HepG2 (cell line): ENCODE results near the gene ZFP36L2. TPM values are rescaled to one million over a fixed set of nuclear protein-coding genes. Genes with fewer than 3 reads are reported as not detected.

Experiments
- CBX5 ChIP-seq: sonication (generic); formaldehyde crosslinking; IDR thresholded peaks from 2 replicates; pipeline ENCODE4 v1.4.0; 2020; ENCODE audit warnings: missing genetic modification reagents, borderline replicate concordance
- CCAR2 ChIP-seq: fragments of 200-400 bp; formaldehyde crosslinking; optimal IDR thresholded peaks from 2 replicates; pipeline ENCODE3; 2018; ENCODE audit warnings: low read depth, mild to moderate bottlenecking, low read length, moderate library complexity
- ELF4 ChIP-seq: sonication (generic); formaldehyde crosslinking; IDR thresholded peaks from 2 replicates; pipeline ENCODE4 v1.5.0; 2020; ENCODE audit warnings: missing genetic modification reagents, mild to moderate bottlenecking, moderate library complexity, borderline replicate concordance
- FOXC1 ChIP-seq: sonication (generic); formaldehyde crosslinking; IDR thresholded peaks from 2 replicates; pipeline ENCODE4 v1.8.0; 2022; ENCODE audit warnings: mild to moderate bottlenecking, missing genetic modification reagents, borderline replicate concordance
- GABPA ChIP-seq, 2 experiments: IDR thresholded peaks; 2 replicates each; pipeline ENCODE4 v1.6.1; 2011 to 2016; ENCODE audit warnings: low read depth in 2 of 2, low read length in 1 of 2, missing biosample characterization in 1 of 2, missing genetic modification characterization in 1 of 2
- HMG20B ChIP-seq: conservative IDR thresholded peaks from 2 replicates; pipeline ENCODE4 v1.6.1; 2016; ENCODE audit warnings: missing genetic modification reagents, missing compliant biosample characterization
- HNRNPL ChIP-seq: fragments of 200-400 bp; formaldehyde crosslinking; IDR thresholded peaks from 2 replicates; pipeline ENCODE4 v1.6.1; 2017; ENCODE audit warnings: mild to moderate bottlenecking, low read depth, low read length
- JDP2 ChIP-seq: sonication (generic); formaldehyde crosslinking; IDR thresholded peaks from 2 replicates; pipeline ENCODE4 v1.8.1; 2022; ENCODE audit warnings: missing genetic modification reagents, borderline replicate concordance
- KDM5B ChIP-seq: sonication (generic); formaldehyde crosslinking; IDR thresholded peaks from 2 replicates; pipeline ENCODE4 v1.4.0; 2020; ENCODE audit warnings: missing genetic modification reagents, mild to moderate bottlenecking, borderline replicate concordance
- MXD4 ChIP-seq: IDR thresholded peaks from 2 replicates; pipeline ENCODE4 v1.6.1; 2016; ENCODE audit warnings: mild to moderate bottlenecking, missing biosample characterization, missing genetic modification reagents
- PAF1 ChIP-seq: IDR thresholded peaks from 2 replicates; pipeline ENCODE4 v1.6.1; 2016; ENCODE audit warnings: missing genetic modification reagents, missing compliant biosample characterization
- RBAK ChIP-seq: sonication (generic); formaldehyde crosslinking; IDR thresholded peaks from 2 replicates; pipeline ENCODE4 v1.5.1; 2020; ENCODE audit warnings: mild to moderate bottlenecking, missing genetic modification reagents
- REXO4 ChIP-seq: sonication (generic); formaldehyde crosslinking; IDR thresholded peaks from 2 replicates; pipeline ENCODE4 v1.8.0; 2022; ENCODE audit warnings: missing genetic modification reagents, mild to moderate bottlenecking, borderline replicate concordance
- SMAD9 ChIP-seq: sonication (generic); formaldehyde crosslinking; IDR thresholded peaks from 2 replicates; pipeline ENCODE4 v1.5.1; 2020; ENCODE audit warnings: mild to moderate bottlenecking, missing genetic modification reagents
- SNAPC2 ChIP-seq: sonication (generic); formaldehyde crosslinking; IDR thresholded peaks from 2 replicates; pipeline ENCODE4 v1.8.1; 2022; ENCODE audit warnings: mild to moderate bottlenecking, missing genetic modification reagents
- THAP11 ChIP-seq: IDR thresholded peaks from 2 replicates; pipeline ENCODE4 v1.6.1; 2016; ENCODE audit warnings: missing biosample characterization, missing genetic modification reagents
- YY1 ChIP-seq: IDR thresholded peaks from 2 replicates; pipeline ENCODE4 v1.6.1; 2011; ENCODE audit warnings: low read length, low read depth, moderate library complexity, mild to moderate bottlenecking; ENCODE audit not compliant: insufficient read depth, insufficient replicate concordance
- ZBTB7B ChIP-seq: sonication (generic); formaldehyde crosslinking; IDR thresholded peaks from 2 replicates; pipeline ENCODE4 v1.4.0; 2020; ENCODE audit warnings: missing genetic modification reagents
- ZNF446 ChIP-seq: sonication (generic); formaldehyde crosslinking; IDR thresholded peaks from 2 replicates; pipeline ENCODE4 v1.5.0; 2020; ENCODE audit warnings: mild to moderate bottlenecking, missing genetic modification reagents
- ZNF792 ChIP-seq: IDR thresholded peaks from 2 replicates; pipeline ENCODE4 v1.6.1; 2016
- polyA plus RNA-seq, 8 experiments: library from polyadenylated mRNA; depleted of rRNA in 3 of 8; stranded (reverse) in 7 of 8; unstranded in 1 of 8; fragments of >200 nt; fragmentation: Illumina TruSeq in 4 of 8; extraction: Trizol in 4 of 8; gene quantifications; 2 replicates each; pipeline versions ENCODE4 v1.2.1 to v1.2.3, GENCODE V29; 2011 to 2016; ENCODE audit warnings: low read depth in 4 of 8, missing spikeins in 1 of 8, mixed read lengths in 1 of 8; ENCODE audit not compliant: insufficient read depth in 1 of 8
- total RNA-seq, 5 experiments: library from RNA; depleted of rRNA; stranded (reverse); fragments of >200 nt; fragmentation: Illumina TruSeq; extraction: Trizol; gene quantifications; 2 replicates each; pipeline ENCODE4 v1.2.3, GENCODE V29; 2016; ENCODE audit warnings: low read depth in 1 of 5
- TF ChIP-seq, protein P1 (sequence below): sonication (generic); formaldehyde crosslinking; IDR thresholded peaks from 2 replicates; pipeline ENCODE4 v1.4.0; 2020; ENCODE audit warnings: missing genetic modification reagents
- TF ChIP-seq, protein P2 (sequence below): sonication (generic); formaldehyde crosslinking; IDR thresholded peaks from 2 replicates; pipeline ENCODE4 v1.5.0; 2020; ENCODE audit warnings: mild to moderate bottlenecking, missing genetic modification reagents
- TF ChIP-seq, protein P3 (sequence below): IDR thresholded peaks from 2 replicates; pipeline ENCODE4 v1.6.1; 2012; ENCODE audit warnings: inconsistent platforms
- TF ChIP-seq, protein P4 (sequence below): sonication (generic); formaldehyde crosslinking; IDR thresholded peaks from 2 replicates; pipeline ENCODE4 v1.5.0; 2020; ENCODE audit warnings: missing genetic modification reagents

ZFP36L2 gene
- total and polyA plus RNA-seq, 2 of the 13 experiments (the other 11 are each of a cell fraction or from before 2014, with no cell fraction given), result 11.2 to 21.8 TPM

DNA sequence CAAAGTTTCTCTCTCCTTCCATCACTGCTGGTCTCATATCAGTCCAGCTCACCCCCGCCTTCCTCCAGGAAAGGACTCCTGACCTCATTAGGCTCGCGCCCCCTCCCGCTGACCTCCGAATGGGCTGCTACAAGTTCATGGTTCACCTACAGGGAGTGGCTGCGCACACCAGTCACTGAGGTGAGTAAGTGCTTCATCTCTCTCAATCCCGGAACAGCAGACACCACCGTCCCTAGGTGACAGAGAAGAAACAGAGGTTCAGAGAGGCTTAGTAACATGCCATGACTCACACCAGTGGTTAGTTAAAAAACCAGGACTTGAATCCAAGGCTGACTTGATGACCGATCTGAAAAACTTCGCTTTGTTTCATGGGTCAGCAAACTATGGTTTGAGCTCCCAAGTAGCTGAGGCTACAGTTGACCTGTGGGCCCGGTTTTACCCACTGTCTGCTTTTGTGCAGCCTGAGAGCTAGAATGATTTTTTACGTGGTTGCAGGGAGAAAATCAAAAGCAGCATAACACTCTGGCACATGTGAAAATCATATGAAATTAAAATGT lies 42.0 kb downstream of the ZFP36L2 start (continued):
- no peak for TF ChIP-seq RBAK (CRISPR knock-in tag)
- TF ChIP-seq JDP2 (CRISPR knock-in tag), result no peak
- no peak for TF ChIP-seq SMAD9
- TF ChIP-seq ZNF792 (CRISPR knock-in tag), result peak; percentile 92; the same call in 1 of the 2 replicates
- no peak for TF ChIP-seq ZNF446 (CRISPR knock-in tag)
- TF ChIP-seq, protein P1, sequence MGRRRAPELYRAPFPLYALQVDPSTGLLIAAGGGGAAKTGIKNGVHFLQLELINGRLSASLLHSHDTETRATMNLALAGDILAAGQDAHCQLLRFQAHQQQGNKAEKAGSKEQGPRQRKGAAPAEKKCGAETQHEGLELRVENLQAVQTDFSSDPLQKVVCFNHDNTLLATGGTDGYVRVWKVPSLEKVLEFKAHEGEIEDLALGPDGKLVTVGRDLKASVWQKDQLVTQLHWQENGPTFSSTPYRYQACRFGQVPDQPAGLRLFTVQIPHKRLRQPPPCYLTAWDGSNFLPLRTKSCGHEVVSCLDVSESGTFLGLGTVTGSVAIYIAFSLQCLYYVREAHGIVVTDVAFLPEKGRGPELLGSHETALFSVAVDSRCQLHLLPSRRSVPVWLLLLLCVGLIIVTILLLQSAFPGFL (CRISPR knock-in tag), result no peak
- TF ChIP-seq, protein P2, sequence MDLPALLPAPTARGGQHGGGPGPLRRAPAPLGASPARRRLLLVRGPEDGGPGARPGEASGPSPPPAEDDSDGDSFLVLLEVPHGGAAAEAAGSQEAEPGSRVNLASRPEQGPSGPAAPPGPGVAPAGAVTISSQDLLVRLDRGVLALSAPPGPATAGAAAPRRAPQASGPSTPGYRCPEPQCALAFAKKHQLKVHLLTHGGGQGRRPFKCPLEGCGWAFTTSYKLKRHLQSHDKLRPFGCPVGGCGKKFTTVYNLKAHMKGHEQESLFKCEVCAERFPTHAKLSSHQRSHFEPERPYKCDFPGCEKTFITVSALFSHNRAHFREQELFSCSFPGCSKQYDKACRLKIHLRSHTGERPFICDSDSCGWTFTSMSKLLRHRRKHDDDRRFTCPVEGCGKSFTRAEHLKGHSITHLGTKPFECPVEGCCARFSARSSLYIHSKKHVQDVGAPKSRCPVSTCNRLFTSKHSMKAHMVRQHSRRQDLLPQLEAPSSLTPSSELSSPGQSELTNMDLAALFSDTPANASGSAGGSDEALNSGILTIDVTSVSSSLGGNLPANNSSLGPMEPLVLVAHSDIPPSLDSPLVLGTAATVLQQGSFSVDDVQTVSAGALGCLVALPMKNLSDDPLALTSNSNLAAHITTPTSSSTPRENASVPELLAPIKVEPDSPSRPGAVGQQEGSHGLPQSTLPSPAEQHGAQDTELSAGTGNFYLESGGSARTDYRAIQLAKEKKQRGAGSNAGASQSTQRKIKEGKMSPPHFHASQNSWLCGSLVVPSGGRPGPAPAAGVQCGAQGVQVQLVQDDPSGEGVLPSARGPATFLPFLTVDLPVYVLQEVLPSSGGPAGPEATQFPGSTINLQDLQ, result 0 out of 2 replicates have a peak, but pooled peaks have one; percentile 33
- TF ChIP-seq ELF4, result no peak; the same call in 1 of the 2 replicates
- peak; percentile 86 for TF ChIP-seq ZBTB7B (CRISPR knock-in tag)
- TF ChIP-seq CBX5 (CRISPR knock-in tag), result peak; percentile 90; the same call in 1 of the 2 replicates
- peak; percentile 84; the same call in 1 of the 2 replicates for TF ChIP-seq SNAPC2 (CRISPR knock-in tag)
- TF ChIP-seq, protein P3, sequence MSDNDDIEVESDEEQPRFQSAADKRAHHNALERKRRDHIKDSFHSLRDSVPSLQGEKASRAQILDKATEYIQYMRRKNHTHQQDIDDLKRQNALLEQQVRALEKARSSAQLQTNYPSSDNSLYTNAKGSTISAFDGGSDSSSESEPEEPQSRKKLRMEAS, result peak; percentile 50; the same call in 1 of the 2 replicates
- TF ChIP-seq CCAR2, result peak; percentile 63
- TF ChIP-seq HNRNPL, result no peak
- TF ChIP-seq YY1, result peak; percentile 50
- TF ChIP-seq GABPA (IDR thresholded peaks at IDR 0.05; ENCODE audit: low read depth, low read length), result no peak
- TF ChIP-seq GABPA (CRISPR knock-in tag; IDR thresholded peaks at IDR 0.05; ENCODE audit: low read depth), result peak; percentile 54; the same call in 1 of the 2 replicates
- peak; percentile 58; the same call in 1 of the 2 replicates for TF ChIP-seq FOXC1
- TF ChIP-seq MXD4 (CRISPR knock-in tag), result peak; percentile 17; the same call in 1 of the 2 replicates
- no peak for TF ChIP-seq HMG20B (CRISPR knock-in tag)
- peak; percentile 65; the same call in 1 of the 2 replicates for TF ChIP-seq KDM5B
- TF ChIP-seq PAF1 (CRISPR knock-in tag), result no peak
- peak; percentile 77 for TF ChIP-seq THAP11 (CRISPR knock-in tag)
- no peak for TF ChIP-seq REXO4
- TF ChIP-seq, protein P4, sequence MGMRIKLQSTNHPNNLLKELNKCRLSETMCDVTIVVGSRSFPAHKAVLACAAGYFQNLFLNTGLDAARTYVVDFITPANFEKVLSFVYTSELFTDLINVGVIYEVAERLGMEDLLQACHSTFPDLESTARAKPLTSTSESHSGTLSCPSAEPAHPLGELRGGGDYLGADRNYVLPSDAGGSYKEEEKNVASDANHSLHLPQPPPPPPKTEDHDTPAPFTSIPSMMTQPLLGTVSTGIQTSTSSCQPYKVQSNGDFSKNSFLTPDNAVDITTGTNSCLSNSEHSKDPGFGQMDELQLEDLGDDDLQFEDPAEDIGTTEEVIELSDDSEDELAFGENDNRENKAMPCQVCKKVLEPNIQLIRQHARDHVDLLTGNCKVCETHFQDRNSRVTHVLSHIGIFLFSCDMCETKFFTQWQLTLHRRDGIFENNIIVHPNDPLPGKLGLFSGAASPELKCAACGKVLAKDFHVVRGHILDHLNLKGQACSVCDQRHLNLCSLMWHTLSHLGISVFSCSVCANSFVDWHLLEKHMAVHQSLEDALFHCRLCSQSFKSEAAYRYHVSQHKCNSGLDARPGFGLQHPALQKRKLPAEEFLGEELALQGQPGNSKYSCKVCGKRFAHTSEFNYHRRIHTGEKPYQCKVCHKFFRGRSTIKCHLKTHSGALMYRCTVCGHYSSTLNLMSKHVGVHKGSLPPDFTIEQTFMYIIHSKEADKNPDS (CRISPR knock-in tag), result peak; percentile 54; the same call in 1 of the 2 replicates
